Measurements from ENCODE around the gene DDIT4.
"Not testable (repeated sequence)": the region's sequence is repeated elsewhere in the genome, so short reads cannot be mapped to it uniquely, and the experiment has no call there.

DDIT4 gene

GRCh38 chr10:72248468-72249151, 25.1 kb upstream of the DDIT4 start:
- ChIA-PET POLR2A (interaction anchor here (0.6 to 1.6 kb wide), 6 partner anchors 25 to 189 kb away, joined by 3 to 12 read pairs (median 4); partner anchors contain the start of gene DDIT4), CTCF (interaction anchor here (0.7 to 3.2 kb wide), 11 partner anchors 9 to 96 kb away, joined by 3 to 11 read pairs (median 4); partner anchors contain the start of gene DDIT4)
- DNase-seq (ENCODE audit: extremely low spot score): peak; percentile 81
- no peak for TF ChIP-seq CTCF (IDR thresholded peaks at IDR 0.05; ENCODE audit: control extremely low read depth, extremely low read depth, low read depth, missing control alignments)

- ChIA-PET CTCF (interaction anchor here (1.2 kb wide), 1 partner anchor 88 kb away, joined by 4 read pairs; no protein-coding TSS in a partner anchor), POLR2A (interaction anchor here (1.1 kb wide), 1 partner anchor 12 kb away, joined by 3 read pairs; no protein-coding TSS in a partner anchor)
Measured at GRCh38 chr10:72249176-72249862, 24.4 kb upstream of the DDIT4 start.

GRCh38 chr10:72250666-72251065, 23.1 kb upstream of the DDIT4 start:
- CTCF ChIA-PET: no interaction called here
- no peak for TF ChIP-seq CTCF (IDR thresholded peaks at IDR 0.05; ENCODE audit: control extremely low read depth, extremely low read depth, low read depth, missing control alignments)
- DNase-seq (ENCODE audit: extremely low spot score): no peak
- POLR2A ChIA-PET: interaction anchor here (0.6 to 1.1 kb wide), 2 partner anchors 10 to 46 kb away, joined by 3 read pairs; no protein-coding TSS in a partner anchor

More at GRCh38 chr10:72249176-72249862, 24.4 kb upstream of the DDIT4 start:
- DNase-seq (ENCODE audit: extremely low spot score): not testable (repeated sequence)

GRCh38 chr10:72251635-72252034, 22.1 kb upstream of the DDIT4 start:
- CTCF ChIA-PET: interaction anchor here (0.7 kb wide), 1 partner anchor 8 kb away, joined by 3 read pairs; no protein-coding TSS in a partner anchor
- no peak for TF ChIP-seq CTCF (IDR thresholded peaks at IDR 0.05; ENCODE audit: control extremely low read depth, extremely low read depth, low read depth, missing control alignments)
- POLR2A ChIA-PET: no interaction called here
- no peak for DNase-seq (ENCODE audit: extremely low spot score)

- CTCF ChIA-PET: interaction anchor here (0.8 to 1.4 kb wide), 5 partner anchors 9 to 44 kb away, joined by 3 to 4 read pairs (median 3); partner anchors contain the start of genes ANAPC16, ASCC1 and DDIT4
- no peak for TF ChIP-seq CTCF (IDR thresholded peaks at IDR 0.05; ENCODE audit: control extremely low read depth, extremely low read depth, low read depth, missing control alignments)
- no peak for DNase-seq (ENCODE audit: extremely low spot score)
- POLR2A ChIA-PET: interaction anchor here (2.7 kb wide), 1 partner anchor 21 kb away, joined by 10 read pairs; the partner anchor contains the start of gene DDIT4
Measured at GRCh38 chr10:72252972-72253371, 20.8 kb upstream of the DDIT4 start.

- DNase-seq (ENCODE audit: extremely low spot score): no peak
- CTCF ChIA-PET: interaction anchor here (0.8 to 1.4 kb wide), 3 partner anchors 21 to 38 kb away, joined by 3 to 4 read pairs (median 4); partner anchors contain the start of genes ANAPC16, ASCC1 and DDIT4
- POLR2A ChIA-PET: interaction anchor here (2.7 kb wide), 1 partner anchor 20 kb away, joined by 10 read pairs; the partner anchor contains the start of gene DDIT4
- TF ChIP-seq CTCF (IDR thresholded peaks at IDR 0.05; ENCODE audit: control extremely low read depth, extremely low read depth, low read depth, missing control alignments): no peak
Measured at GRCh38 chr10:72253578-72253977, 20.1 kb upstream of the DDIT4 start.

All from GM10248 (cell line).